ENCODE measurements around the gene PAF1.

GRCh38 chr19:39398297-39398864, 7.5 kb upstream of the PAF1 start:
- no peak for TF ChIP-seq CTCF (IDR thresholded peaks at IDR 0.05)
- peak in 1 of 3 donors; percentile 46 for TF ChIP-seq POLR2A (IDR thresholded peaks at IDR 0.05)
